CD4-positive, alpha-beta T cell treated with Interferon alpha-2 for 1 hour (primary cell): ENCODE results near the gene ARHGAP21.
"Not testable (repeated sequence)": the region's sequence is repeated elsewhere in the genome, so short reads cannot be mapped to it uniquely, and the experiment has no call there.

Experiments used
- DNase-seq, 2 donors: peaks; one replicate each; pipeline ENCODE4 v3.0.0-alpha.2; 2020 to 2022

Gene ARHGAP21

DNA sequence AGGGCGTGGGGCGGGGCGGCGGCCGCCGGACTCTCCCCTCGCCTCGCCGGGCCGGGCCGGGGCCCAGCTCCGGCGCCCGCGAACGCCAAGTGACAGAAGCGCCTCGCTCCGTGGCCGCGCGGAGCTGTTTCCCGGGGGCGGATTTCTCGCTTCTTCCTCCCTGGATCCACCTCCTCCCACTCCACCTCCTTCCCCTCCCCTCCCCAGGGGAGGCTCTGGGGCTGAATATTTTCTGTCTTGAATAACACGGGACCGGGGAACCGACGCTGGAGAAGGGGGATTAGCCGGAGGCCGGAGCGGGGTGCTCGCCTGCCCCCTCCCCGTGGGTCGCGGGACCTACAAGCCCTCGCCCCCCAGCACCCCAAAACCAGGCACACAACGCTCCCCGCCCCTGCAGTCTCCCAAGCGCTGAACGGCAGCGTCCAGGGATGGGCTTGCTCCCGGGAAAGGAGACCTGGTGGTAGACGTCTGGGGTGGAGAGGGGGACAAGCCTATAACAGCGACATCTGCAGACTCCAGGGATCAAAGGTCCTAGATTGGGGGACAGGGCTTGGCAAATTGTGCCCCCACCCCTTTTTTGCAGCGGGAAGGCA lies at the start of gene ARHGAP21:
Gene ARHGAP21 (minus strand): TSS at position 100 of the 593 bp plus-strand sequence. CDS start 1,988 bp downstream, outside the sequence.
- DNase-seq: peak; percentile 7 to 43

DNA sequence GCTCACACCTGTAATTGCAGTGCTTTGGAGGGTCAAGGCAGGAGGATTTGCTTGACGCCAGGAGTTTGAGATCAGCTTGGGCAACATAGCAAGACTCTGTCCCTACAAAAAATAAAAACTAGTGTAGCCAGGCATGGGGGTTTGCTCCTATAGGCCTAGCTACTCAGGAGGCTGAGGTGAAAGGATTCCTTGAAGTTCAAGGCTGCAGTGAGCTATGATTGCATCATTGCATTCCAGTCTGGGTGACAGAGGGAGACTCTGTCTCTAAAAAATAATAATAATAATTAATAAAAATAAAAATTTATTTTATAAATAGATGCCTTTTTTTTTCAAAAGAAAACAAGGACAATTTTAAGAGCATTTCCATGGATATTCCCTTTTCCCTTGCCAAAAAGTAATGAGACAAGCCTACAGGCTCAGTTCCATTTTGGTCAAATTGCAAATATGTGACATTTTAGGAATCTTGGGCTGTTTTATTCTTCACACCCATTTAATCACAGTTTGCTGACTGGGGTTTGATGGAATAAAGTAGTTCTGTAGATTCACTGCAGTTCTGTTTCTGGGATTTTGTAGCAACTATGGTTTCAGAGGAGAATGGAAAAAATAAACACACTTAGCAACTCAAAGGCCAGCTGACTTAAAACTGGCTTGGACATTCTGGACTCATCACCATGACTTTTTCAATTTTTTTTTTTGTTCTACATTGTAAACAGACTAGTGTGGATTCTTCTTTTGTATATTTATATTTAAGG lies 48.4 kb upstream of the ARHGAP21 start:
- no peak for DNase-seq

DNA sequence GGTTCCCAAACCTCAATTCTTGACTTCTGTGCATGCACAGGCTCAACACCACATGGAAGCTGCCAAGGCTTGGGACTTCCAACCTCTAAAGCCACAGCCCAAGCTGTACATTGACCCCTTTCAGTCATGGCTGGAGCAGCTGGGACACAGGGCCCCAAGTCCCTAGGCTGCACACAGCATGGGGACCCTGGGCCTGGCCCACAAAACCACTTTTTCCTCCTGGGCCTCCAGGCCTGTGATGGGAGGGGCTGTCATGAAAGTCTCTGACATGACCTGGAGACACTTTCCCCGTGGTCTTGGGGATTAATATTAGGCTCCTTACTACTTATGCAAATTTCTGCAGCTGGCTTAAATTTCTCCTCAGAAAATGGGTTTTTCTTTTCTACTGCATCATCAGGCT lies 41.3 kb upstream of the ARHGAP21 start:
- DNase-seq: not testable (repeated sequence)

DNA sequence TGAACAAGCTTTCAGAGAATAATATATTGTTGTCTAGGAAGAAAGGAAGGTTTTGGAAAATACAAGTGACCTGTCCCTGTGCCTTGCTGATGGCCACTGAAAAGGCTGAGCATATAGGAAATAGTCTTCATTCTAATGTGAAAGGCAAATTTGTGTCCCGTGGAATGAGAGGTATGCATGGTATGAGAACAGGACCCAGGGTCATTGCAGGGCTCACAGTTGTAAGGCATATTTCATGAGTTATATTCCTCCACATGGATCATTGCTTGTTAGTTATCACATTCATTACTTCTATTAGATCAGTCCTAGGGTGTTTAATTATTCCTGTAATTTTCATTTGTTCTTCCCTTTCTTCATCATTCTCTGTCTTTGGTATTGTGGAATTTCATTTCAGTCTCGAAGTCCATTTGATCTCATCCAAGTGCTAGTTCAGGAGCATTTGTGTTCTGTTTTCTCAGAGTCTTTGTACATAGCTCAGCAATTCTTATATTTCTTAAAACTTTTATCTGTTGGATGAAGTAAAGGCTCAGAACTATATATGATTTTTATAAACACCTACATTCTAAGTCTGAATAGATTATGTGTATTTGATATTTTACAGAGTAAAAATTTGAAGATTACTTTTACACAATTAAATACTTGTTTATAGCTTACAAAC lies 39.4 kb upstream of the ARHGAP21 start:
- DNase-seq: no peak

DNA sequence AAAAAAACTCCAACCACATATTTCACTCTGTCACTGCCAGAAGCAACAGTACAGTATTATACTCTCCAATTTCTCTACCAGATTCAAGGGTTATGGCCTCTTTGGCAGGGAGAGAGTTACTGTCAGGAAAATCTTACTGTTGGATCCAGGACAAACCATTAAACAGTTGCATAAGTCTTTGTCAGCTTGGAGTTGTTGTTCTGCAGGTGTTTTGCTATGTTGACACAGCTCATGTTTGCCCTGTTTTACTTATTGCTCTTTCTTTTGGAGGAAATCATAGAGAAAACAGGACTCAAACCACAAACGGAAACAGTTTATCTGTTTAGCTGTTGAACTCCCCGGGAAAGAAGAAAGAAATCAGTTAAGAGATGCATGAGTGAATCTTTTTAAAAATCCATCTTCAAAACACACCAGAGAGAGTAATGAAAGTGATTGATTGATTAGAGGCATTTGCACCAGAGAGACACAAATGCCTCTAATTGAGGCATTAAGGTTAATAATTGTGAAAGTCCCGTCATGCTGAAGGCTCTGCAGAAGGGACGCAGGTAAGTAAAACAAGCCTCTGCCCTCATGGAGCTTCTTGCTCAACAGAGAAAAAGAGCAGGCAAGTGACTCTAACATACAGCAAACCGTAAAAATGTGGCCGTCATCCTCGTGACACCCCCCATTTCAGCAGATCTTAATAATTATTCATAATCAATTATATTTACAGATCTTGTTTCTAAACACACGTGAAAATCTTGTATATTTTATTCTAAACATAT lies 38.7 kb upstream of the ARHGAP21 start:
- no peak for DNase-seq

DNA sequence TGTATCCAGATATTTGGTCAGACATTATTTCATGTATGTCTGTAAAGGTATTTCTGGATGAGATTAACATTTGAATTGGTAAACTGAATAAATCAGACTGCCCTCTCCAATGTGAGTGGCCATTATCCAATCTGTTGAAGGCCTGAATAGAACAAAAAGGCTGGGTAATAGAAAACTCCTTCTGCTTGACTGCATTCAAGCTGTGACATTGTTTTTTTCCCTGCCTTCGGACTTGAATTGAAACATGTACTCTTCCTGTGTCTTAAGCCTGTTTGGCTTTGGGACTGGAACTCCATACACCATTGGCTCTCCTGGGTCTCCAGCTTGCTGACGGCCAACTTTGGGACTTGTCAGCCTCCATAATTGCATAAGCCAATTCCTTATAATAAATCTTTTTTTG lies 36.0 kb upstream of the ARHGAP21 start:
- DNase-seq: no peak

DNA sequence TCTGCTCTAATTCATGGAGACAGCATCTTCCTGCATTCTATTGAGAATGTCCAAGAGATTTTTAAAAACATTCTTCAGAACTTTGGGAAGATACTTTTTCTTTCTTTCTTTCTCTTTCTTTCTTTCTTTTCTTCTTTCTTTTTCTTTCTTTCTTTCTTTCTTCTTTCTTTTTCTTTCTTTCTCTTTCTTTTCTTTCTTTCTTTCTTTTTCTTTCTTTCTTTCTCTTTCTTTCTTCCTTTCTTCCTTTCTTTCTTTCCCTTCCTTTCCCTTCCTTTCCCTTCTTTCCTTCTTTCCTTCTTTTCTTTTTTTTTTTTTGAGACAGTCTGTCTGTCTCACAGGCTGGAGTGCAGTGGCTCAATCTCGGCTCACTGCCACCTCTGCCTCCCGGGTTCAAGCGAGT lies 34.6 kb upstream of the ARHGAP21 start:
- not testable (repeated sequence) for DNase-seq

DNA sequence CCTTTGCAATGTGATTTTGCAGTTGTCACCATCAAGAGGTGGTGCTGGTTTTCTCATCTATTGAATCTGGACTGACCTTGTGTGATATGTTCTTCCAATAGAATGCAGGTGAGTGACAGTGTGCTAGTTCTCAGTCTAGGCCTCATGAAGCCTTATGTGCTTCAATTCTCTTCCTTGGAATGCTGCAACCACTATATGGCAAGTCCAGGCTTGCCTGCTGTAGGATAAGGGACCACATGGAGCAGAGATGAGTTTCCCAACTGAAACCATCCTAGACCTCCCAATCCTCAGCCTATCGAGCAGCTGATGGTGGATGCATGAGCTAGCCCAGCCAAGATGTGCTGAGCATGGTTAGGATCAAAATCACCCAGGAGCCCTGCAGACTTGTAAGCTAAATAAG lies 32.6 kb upstream of the ARHGAP21 start:
- DNase-seq: no peak

DNA sequence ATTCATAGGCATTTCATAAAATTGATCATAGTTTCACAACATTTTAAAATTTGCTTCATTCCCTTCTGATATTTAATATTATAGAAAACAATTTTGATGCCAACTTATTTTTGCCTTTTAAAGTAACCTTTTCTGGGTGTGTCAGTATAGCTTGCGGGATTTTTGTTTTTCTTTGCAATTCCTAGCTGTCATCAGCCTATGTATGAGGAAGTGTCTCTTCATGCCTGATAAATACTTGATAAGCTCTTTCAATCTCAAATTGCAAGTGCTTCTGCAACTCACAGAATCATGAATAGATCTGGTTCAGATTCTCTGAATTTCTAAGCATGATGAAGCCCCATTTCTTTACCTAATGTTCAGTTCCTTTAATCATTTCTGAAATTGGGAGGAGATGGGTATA lies 28.0 kb upstream of the ARHGAP21 start:
- no peak for DNase-seq

DNA sequence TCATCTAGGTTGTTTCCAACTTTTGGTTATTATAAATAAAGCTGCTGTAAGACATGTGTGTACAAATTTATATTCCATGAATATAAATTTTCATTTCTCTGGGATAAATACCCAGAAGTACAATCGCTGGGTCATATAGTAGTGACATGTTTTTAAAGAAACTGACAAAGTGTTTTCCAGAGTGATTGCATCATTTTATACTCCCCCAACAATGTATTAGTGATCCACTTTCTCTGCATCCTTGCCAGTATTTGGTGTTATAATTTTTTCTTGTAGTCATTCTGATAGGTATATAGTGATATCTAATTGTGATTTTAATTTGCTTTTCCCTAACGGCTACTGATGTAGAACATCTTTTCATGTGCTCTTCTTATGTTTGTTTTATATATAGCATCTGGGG lies 27.0 kb upstream of the ARHGAP21 start:
- DNase-seq: no peak

DNA sequence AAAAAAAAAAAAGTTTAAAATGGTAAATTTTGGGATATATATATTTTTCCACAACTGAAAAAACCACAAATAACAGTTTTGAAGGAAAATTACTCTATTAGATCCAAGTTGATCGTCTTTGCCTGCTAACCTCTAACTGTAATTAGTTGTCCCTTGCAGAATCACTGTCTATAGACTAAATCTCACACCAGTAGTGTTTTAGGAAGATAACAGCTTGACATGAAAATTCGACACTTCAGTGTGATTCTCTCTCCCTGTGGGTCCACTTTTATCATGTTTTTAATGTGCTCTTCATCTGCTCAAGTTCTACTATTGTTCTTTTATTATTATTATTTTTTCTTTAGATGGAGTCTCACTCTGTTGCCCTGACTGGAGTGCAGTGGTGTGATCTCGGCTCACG lies 24.5 kb upstream of the ARHGAP21 start:
- DNase-seq: no peak

DNA sequence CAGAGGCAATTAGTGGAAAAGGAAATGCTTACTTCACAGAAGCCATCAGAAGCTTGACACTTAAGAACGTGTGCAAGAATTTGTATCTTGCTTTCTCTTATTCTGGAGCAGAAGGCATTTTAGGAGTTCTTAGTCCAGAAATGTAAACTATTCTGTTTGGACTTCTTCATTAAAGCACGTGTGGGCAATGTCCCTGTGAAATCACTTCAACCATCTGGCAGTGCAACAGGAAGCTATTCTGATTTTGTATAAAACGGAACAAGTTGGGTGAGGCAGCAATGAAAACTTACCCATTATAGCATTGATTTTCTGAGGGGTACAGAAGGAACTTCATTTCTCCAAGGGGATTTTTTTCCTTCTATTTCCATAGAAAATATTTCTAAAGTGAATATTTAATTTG lies 21.3 kb upstream of the ARHGAP21 start:
- DNase-seq: no peak

DNA sequence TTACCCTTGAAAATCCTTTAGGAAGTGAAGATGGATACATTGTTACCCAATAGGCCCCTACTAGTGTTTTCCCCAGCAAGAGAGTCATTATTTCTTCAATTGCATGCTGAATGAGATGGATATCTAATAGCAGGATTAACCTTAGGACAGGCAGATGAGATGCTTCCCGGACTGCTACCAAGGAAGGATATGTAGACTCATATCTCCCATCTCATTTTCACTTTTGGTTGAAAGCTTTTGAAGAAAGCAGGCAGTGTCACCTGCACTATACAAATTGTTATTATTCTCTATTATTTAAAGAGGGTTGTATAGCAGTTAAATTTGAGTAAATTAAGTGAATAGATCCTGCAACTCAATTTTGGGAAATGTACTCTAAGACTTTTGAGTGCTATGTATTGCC lies 17.0 kb upstream of the ARHGAP21 start:
- DNase-seq: no peak

DNA sequence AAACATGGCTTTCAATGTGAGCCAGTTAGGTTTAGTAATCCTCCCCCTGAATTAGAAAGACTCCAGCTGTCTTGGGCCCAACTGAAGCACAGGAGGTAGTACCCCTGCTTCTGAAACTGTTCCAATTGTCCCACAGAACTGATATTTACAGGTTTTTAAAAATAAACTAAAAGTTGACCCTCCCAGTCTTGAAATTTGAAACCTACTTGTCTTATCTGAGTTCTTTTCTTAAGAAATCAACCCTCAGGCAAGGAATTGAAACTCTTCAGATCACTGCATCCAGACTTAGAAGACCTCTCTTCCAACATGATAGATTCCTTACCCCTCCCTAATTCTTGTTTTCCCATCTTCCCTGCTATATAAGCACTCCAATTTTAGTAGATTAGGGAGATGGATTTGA lies 13.3 kb upstream of the ARHGAP21 start:
- DNase-seq: no peak

DNA sequence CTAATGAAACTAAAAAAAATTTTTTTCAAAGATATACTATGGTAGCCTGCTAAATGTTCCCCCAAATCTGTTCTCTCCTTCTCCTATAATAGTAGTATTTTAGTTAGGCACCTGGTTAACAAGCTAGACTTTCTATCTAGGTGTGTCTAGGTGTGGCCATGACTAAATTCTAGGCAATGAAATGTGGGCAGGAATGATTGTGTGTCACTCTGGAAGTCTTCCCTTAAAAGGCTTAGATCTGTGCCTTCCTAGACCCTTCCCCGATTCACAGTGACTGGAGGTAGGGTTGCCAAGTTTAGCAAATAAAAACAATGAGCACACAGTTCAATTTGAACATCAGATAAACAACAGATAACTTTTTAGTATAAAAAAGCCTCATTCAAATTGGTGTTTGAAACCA lies 8.3 kb upstream of the ARHGAP21 start:
- DNase-seq: no peak

DNA sequence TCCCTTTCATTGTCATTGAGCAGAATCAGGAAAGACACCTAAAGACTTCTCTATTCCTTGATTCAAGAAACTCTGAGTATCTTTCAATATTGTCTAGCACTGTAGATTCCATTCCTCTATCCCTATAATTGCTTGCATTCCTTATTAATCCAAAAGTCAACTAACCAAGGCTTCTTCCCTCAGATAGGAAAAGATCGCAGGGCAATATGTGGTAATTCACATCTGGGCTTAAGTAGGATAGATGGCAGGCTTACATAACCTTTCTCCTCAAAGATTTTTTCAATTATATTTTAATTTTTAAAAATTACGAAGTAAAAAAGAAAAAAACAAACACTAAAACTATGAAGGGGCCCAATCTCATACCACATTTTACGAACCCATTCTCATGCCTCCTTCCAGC lies 7.1 kb upstream of the ARHGAP21 start:
- DNase-seq: no peak

DNA sequence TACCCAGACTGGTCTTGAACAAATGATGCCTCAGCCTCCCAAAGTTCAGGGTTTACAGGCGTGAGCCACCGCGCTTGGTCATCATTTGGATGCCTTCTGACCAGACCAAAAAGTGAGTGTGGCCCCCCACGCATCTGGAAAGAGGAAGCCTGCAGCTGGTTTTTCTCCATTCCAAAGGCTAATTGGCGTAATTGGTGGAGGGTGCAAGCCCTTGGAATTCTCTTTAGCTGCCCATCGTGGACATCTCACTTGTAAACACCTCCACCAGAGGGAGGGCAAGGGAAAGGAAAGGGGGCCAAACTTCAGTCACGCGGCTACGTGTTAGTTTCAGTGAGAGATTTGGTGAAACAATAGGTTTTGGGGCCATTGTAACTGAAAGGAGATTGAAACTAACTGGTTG lies 4.1 kb upstream of the ARHGAP21 start:
- peak in 1 of 2 donors; percentile 16 for DNase-seq

DNA sequence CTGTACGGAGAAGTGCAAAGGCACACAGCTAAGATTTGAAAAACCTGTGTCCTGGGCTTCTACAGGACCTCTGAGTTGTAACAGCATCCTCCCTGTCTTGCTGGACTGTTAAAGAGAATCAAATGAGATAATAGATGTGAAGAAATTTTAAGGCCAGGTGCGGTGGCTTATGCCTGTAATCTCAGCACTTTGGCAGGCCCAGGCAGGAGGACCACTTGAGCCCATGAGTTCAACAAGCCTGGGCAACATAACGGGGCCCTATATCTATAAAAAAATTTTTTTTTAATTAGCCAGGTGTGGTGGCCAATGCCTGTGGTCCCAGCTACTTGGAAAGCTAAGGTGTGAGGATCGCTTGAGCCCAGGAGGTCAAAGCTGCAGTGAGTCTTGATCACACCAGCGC lies 2.9 kb upstream of the ARHGAP21 start:
- no peak for DNase-seq

DNA sequence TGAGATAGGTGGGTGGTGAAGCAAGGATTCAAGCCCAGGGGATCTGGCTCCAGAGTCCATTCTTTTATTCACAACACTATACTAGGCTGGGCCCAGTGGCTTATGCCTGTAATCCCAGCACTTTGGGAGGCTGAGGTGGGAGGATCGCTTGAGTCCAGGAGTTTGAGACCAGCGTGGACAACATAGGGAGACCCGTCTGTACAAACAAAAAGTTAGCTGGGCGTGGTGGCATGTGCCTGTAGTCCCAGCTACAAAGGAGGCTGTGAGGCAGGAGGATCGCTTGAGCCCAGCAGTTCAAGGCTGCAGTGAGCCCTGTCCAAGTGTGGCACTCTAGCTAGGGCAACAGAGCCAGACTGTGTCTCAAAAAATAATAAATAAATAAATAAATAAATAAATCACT lies 2.3 kb upstream of the ARHGAP21 start:
- not testable (repeated sequence) for DNase-seq

DNA sequence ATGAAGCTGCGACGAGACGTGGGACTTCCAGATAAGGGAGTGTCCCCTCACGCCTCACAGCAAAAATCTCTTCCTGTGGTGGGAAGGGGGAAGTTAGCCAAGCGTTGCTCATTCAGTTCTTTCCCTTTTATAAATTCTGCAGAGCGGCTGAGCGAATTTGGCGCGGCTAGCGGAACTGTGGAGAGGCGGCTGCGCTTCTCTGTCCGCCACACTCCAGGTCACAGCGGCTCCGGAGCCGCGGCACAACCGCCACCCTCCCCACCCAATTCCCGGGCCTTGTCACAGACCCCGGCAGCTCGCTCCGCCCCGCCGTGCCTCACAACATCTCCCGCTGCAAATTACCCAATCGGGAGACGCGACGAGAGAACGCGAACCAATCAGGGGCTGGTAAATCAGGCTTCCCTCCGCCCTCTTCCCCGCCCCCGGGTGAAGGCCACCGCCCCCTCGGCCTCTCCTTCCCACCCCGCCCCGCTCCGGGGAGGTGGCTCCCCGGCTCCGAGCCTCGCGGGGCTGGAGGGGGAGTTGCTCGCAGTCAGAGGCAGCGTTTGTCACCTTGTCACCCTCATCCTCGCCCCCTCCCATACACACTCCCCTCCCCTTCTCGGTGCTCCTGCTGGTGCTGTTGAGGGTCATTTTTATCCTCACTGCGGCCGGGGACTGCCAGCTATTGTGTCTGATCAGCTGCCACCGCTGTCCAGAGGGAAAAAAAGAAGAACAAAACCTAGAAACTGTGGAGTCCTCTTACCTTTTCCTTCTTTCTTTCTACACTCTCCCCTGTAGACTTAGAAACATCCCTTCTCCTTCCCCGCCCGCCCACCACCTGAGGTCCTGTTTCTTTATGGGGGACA lies 918 bp upstream of the ARHGAP21 start:
- peak; percentile 94 to 96 for DNase-seq

DNA sequence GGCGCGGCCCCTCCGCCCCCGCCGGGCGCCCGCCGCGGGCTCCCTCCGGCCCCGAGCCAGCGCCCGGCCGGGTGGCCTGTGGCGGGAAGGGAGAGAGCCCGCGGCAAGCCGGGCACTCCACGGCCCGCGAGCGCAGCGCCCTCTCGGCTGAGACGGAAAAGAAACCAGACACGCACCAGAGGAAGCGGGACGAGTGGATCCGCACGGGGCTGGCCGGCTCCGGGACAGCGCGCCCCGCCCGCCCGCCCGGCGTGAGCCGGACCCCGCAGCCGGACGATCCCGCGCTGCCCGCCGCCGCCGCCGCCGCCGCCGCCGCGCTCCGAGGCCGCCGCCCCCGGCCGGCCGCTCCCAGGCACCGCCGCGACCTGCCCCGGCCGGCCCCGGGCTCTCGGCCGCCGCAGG lies 300 bp downstream of the ARHGAP21 start:
- peak in 1 of 2 donors; percentile 26 for DNase-seq

DNA sequence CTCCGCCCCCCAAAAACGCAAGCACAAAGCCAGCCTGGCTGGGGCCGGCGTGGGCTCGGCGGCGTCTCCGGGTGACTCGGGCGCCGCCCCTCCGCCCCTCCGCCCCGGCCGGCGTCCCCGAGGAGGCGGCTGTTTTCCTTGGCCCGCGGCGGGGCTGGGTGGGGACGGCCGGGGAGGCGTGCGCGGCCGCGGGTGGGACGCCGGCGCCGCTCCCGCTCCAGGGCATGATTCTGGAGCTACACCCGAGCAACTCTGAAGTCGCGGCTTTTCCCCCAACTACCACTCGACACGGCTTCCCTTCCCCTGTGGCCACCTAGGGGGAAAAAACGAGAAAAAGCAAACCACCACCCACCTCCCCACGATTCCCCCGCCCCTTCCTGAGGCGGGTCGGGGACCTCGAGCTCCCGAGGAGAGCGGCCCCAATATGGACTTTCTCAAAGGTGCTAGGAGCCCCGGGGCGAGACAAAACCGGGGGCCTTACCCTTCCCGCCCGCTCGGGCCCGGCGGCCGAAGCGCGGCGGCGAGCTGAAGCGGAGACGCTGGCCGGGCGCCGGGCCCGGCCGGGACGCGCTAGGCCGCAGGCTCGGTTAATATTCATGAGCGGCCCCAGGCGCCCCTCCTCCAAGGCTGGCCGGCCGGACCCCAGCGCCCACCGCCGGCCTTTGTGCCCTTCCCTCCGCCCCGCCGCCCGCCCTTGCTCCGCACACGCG lies 856 bp downstream of the ARHGAP21 start:
- peak; percentile 41 to 60 for DNase-seq
